ENCODE results near the gene PLXDC2. TPM values are rescaled to one million over a fixed set of nuclear protein-coding genes. Genes with fewer than 3 reads are reported as not detected.

PLXDC2 gene
- total RNA-seq, 3 donors from 2014 or later = 63.9 to 125 (median 101) TPM

- intact Hi-C loops (cut with DNase I; ENCODE audit: low total_unique reads) = no loop called here
- Histone ChIP-seq H3K36me3 (no peaks in the 10 kb centered on the region), H3K4me1 (no peaks in the 10 kb centered on the region), H3K9me3 (no peaks in the 10 kb centered on the region), H3K4me3 (no peak overlapping the region), H3K27ac (no peak overlapping the region), H3K27me3 (no peaks in the 10 kb centered on the region)
- no peak for DNase-seq (ENCODE audit: low spot score in 2 of 2)
- TF ChIP-seq CTCF (IDR thresholded peaks at IDR 0.05) = no peak
- TF ChIP-seq POLR2A (IDR thresholded peaks at IDR 0.05) = no peak
- TF ChIP-seq POLR2AphosphoS5 (IDR thresholded peaks at IDR 0.05) = no peak
Observed at GRCh38 chr10:20234579-20234978, 418.3 kb downstream of the PLXDC2 start.

- H3K27me3 ChIP-seq = no peaks in the 10 kb centered on the region
- no peaks in the 10 kb centered on the region for H3K9me3 ChIP-seq
- TF ChIP-seq CTCF (IDR thresholded peaks at IDR 0.05) (no peak), POLR2A (IDR thresholded peaks at IDR 0.05) (no peak), POLR2AphosphoS5 (IDR thresholded peaks at IDR 0.05) (no peak)
- no peak for DNase-seq (ENCODE audit: low spot score in 2 of 2)
- intact Hi-C loops (cut with DNase I; ENCODE audit: low total_unique reads) = no loop called here
- no peaks in the 10 kb centered on the region for H3K36me3 ChIP-seq
- no peaks in the 10 kb centered on the region for H3K4me1 ChIP-seq
- no peak overlapping the region for H3K4me3 ChIP-seq
- H3K27ac ChIP-seq = no peak overlapping the region
Observed at GRCh38 chr10:20237091-20237570, 420.9 kb downstream of the PLXDC2 start.

- Histone ChIP-seq H3K36me3 (no peaks in the 10 kb centered on the region), H3K4me3 (no peak overlapping the region), H3K27me3 (no peaks in the 10 kb centered on the region), H3K27ac (no peak overlapping the region), H3K4me1 (no peaks in the 10 kb centered on the region), H3K9me3 (no peaks in the 10 kb centered on the region)
- no peak for DNase-seq (ENCODE audit: low spot score in 2 of 2)
- no peak for TF ChIP-seq POLR2AphosphoS5 (IDR thresholded peaks at IDR 0.05)
- TF ChIP-seq POLR2A (IDR thresholded peaks at IDR 0.05) = no peak
- TF ChIP-seq CTCF (IDR thresholded peaks at IDR 0.05) = no peak
- intact Hi-C loops (cut with DNase I; ENCODE audit: low total_unique reads) = no loop called here
Observed at GRCh38 chr10:20237586-20237985, 421.4 kb downstream of the PLXDC2 start.

GRCh38 chr10:20240643-20241042 lies 424.4 kb downstream of the PLXDC2 start:
- H3K9me3 ChIP-seq = no peaks in the 10 kb centered on the region
- no peaks in the 10 kb centered on the region for H3K36me3 ChIP-seq
- H3K4me1 ChIP-seq = no peaks in the 10 kb centered on the region
- intact Hi-C loops (cut with DNase I; ENCODE audit: low total_unique reads) = no loop called here
- H3K27me3 ChIP-seq = no peaks in the 10 kb centered on the region
- DNase-seq (ENCODE audit: low spot score in 2 of 2) = no peak
- H3K27ac ChIP-seq = no peak overlapping the region
- H3K4me3 ChIP-seq = no peak overlapping the region
- no peak for TF ChIP-seq POLR2AphosphoS5 (IDR thresholded peaks at IDR 0.05)
- TF ChIP-seq CTCF (IDR thresholded peaks at IDR 0.05) = no peak
- no peak for TF ChIP-seq POLR2A (IDR thresholded peaks at IDR 0.05)

- intact Hi-C loops (cut with DNase I; ENCODE audit: low total_unique reads) = loop anchor here (2.0 kb wide), 1 partner anchor 33 kb away; no protein-coding TSS in a partner anchor
- H3K27me3 ChIP-seq = no peaks in the 10 kb centered on the region
- no peaks in the 10 kb centered on the region for H3K4me1 ChIP-seq
- H3K36me3 ChIP-seq = no peaks in the 10 kb centered on the region
- no peak overlapping the region for H3K27ac ChIP-seq
- TF ChIP-seq POLR2AphosphoS5 (IDR thresholded peaks at IDR 0.05) (no peak), CTCF (IDR thresholded peaks at IDR 0.05) (no peak), POLR2A (IDR thresholded peaks at IDR 0.05) (no peak)
- no peak overlapping the region for H3K4me3 ChIP-seq
- DNase-seq (ENCODE audit: low spot score in 2 of 2) = no peak
- H3K9me3 ChIP-seq = no peaks in the 10 kb centered on the region
Observed at GRCh38 chr10:20247454-20247853, 431.2 kb downstream of the PLXDC2 start.
